Measurements from ENCODE around the gene FOXJ3.

DNA sequence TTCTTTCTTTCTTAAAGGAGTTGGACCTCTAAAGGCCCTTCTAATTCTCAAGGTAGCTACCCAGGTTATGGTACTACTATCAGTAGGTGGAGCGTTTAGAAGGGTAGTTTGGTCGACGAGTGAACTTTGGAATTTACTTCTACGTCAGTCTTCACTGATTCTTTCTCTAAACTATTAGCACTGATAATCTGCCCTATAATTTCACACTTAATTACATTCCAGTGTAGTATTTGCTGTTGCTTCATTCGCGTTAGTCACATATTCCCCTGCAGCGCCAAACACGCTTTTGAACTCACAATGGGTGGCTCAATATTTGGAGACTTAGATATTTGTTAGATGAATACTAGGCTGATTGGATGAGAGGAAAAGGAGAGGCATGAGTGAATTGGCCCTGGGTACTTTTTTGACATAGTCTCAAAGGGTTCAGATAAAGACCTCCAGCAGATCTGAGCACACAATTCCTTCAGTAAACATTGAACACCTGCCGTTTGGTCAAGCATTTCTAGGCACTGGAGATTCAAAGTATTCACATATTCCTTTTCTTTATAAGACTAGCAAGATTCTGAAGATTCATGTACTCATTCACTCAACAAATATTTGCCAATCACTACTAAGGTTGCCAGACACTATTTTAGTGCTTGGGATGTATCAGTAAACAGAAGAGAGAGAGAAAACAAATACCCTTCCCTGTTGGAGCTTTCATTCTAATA lies 929 bp upstream of the FOXJ3 start:
- TF ChIP-seq YY1 (IDR thresholded peaks at IDR 0.05; ENCODE audit: insufficient read depth, insufficient read length) (no peak), SUZ12 (IDR thresholded peaks at IDR 0.05; ENCODE audit: extremely low read depth, insufficient read depth, insufficient read length) (no peak), ZNF274 (IDR thresholded peaks at IDR 0.05; ENCODE audit: low read depth, low read length) (no peak)
